ENCODE data around the gene RASSF10.

- no peak for TF ChIP-seq POLR2AphosphoS5 (IDR thresholded peaks at IDR 0.05)
- TF ChIP-seq, protein P1, sequence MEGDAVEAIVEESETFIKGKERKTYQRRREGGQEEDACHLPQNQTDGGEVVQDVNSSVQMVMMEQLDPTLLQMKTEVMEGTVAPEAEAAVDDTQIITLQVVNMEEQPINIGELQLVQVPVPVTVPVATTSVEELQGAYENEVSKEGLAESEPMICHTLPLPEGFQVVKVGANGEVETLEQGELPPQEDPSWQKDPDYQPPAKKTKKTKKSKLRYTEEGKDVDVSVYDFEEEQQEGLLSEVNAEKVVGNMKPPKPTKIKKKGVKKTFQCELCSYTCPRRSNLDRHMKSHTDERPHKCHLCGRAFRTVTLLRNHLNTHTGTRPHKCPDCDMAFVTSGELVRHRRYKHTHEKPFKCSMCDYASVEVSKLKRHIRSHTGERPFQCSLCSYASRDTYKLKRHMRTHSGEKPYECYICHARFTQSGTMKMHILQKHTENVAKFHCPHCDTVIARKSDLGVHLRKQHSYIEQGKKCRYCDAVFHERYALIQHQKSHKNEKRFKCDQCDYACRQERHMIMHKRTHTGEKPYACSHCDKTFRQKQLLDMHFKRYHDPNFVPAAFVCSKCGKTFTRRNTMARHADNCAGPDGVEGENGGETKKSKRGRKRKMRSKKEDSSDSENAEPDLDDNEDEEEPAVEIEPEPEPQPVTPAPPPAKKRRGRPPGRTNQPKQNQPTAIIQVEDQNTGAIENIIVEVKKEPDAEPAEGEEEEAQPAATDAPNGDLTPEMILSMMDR (IDR thresholded peaks at IDR 0.05), result no peak
- no peak for TF ChIP-seq EP300 (IDR thresholded peaks at IDR 0.05)
These were observed 27.1 kb downstream of the RASSF10 start for GRCh38 chr11:13036235-13036634.

Measured in upper lobe of left lung (tissue), 4 donors.